ENCODE results near the gene C1R. TPM values are rescaled to one million over a fixed set of nuclear protein-coding genes. Genes with fewer than 3 reads are reported as not detected.

The C1R gene
- total and polyA plus RNA-seq, 11 donors: 42.6 to 343 (median 98.5) TPM

- Histone ChIP-seq H3K36me3 (peaks cover 0 to 42% (median 8%) of the 10 kb centered on the region in 9 donors), H3K27me3 (no peaks in the 10 kb centered on the region), H3K4me3 (no peak overlapping the region), H3K9me3 (no peaks in the 10 kb centered on the region), H3K4me1 (peaks cover 0 to 6% (median 0%) of the 10 kb centered on the region in 12 donors), H3K27ac (no peak overlapping the region)
- WGBS, 4 donors: 62 to 73% (median 70%) methylated on average over 4 of the region's 4 CpGs
- DNase-seq: no peak
- TF ChIP-seq CTCF (IDR thresholded peaks at IDR 0.05) (no peak), POLR2A (IDR thresholded peaks at IDR 0.05) (no peak)
- no peak for ATAC-seq
- intact Hi-C loops (cut with DNase I): no loop called here
Measured at GRCh38 chr12:7137908-7138307, 45.7 kb upstream of the C1R start.

GRCh38 chr12:7136676-7137075, 44.4 kb upstream of the C1R start:
- 93 to 98% (median 96%) methylated on average over 3 of the region's 3 CpGs for WGBS, 4 donors
- Histone ChIP-seq H3K36me3 (peaks cover 0 to 42% (median 8%) of the 10 kb centered on the region in 9 donors), H3K27ac (no peak overlapping the region), H3K9me3 (no peaks in the 10 kb centered on the region), H3K4me1 (peaks cover 0 to 6% (median 0%) of the 10 kb centered on the region in 12 donors), H3K27me3 (no peaks in the 10 kb centered on the region), H3K4me3 (no peak overlapping the region)
- no peak for ATAC-seq
- TF ChIP-seq CTCF (IDR thresholded peaks at IDR 0.05) (no peak), POLR2A (IDR thresholded peaks at IDR 0.05) (no peak)
- DNase-seq: peak in 1 of 5 donors; percentile 44
- intact Hi-C loops (cut with DNase I): no loop called here

- Histone ChIP-seq H3K27ac (no peak overlapping the region), H3K9me3 (no peaks in the 10 kb centered on the region), H3K27me3 (no peaks in the 10 kb centered on the region), H3K36me3 (peaks cover 0 to 42% (median 8%) of the 10 kb centered on the region in 9 donors), H3K4me1 (peaks cover 0 to 8% (median 0%) of the 10 kb centered on the region in 12 donors), H3K4me3 (no peak overlapping the region)
- TF ChIP-seq POLR2A (IDR thresholded peaks at IDR 0.05) (no peak), CTCF (IDR thresholded peaks at IDR 0.05) (no peak)
- DNase-seq (no peak), ATAC-seq (no peak)
- intact Hi-C loops (cut with DNase I): no loop called here
- 91 to 96% (median 95%) methylated on average over 7 of the region's 7 CpGs for WGBS, 4 donors
Measured at GRCh38 chr12:7136071-7136470, 43.8 kb upstream of the C1R start.

- Histone ChIP-seq H3K4me3 (no peak overlapping the region), H3K9me3 (no peaks in the 10 kb centered on the region), H3K27ac (no peak overlapping the region), H3K4me1 (peaks cover 0 to 20% (median 8%) of the 10 kb centered on the region in 12 donors), H3K27me3 (peaks cover 0 to 4% (median 0%) of the 10 kb centered on the region in 9 donors), H3K36me3 (peaks cover 0 to 35% (median 8%) of the 10 kb centered on the region in 9 donors)
- no peak for ATAC-seq
- TF ChIP-seq CTCF (IDR thresholded peaks at IDR 0.05) (no peak), POLR2A (IDR thresholded peaks at IDR 0.05) (no peak)
- DNase-seq: peak in 1 of 5 donors; percentile 39
- intact Hi-C loops (cut with DNase I): no loop called here
- 84 to 89% (median 87%) methylated on average over 12 of the region's 12 CpGs for WGBS, 4 donors
Measured at GRCh38 chr12:7134396-7135166, 42.3 kb upstream of the C1R start.

All from heart left ventricle (tissue), 16 donors.